Activated naive CD4-positive, alpha-beta T cell treated with anti-CD3 and anti-CD28 coated beads, Interleukin-2, amount 50 U/mL, for 72 hours (primary cell): ENCODE measurements around the gene DNMT1. TPM values are rescaled to one million over a fixed set of nuclear protein-coding genes. Genes with fewer than 3 reads are reported as not detected.

ENCODE experiments used
- ATAC-seq, 2 donors: fragments of 150-1000 bp; cut with Tn5 transposase; 2 replicates each; pipeline ENCODE4 v1.10.0; 2021; ENCODE audit warnings: mild to moderate bottlenecking in 2 of 2, moderate library complexity in 2 of 2
- DNase-seq, 2 donors: peaks; one replicate each; pipeline ENCODE4 v3.0.0; 2021 to 2022; ENCODE audit warnings: low spot score in 2 of 2
- H3K27ac Mint-ChIP-seq, 2 donors: one replicate each; pipeline ENCODE4 v1.8.0; 2022; ENCODE audit warnings: mild to moderate bottlenecking in 2 of 2, mixed read lengths in 2 of 2
- H3K36me3 Mint-ChIP-seq, 2 donors: one replicate each; pipeline ENCODE4 v1.8.0; 2022; ENCODE audit warnings: mixed read lengths in 2 of 2
- H3K9me3 Mint-ChIP-seq, 2 donors: one replicate each; pipeline ENCODE4 v1.8.0; 2022; ENCODE audit warnings: mixed read lengths in 2 of 2
- total RNA-seq, 2 donors: library from RNA; stranded (reverse); gene quantifications; one replicate each; pipeline ENCODE4 v1.2.3, GENCODE V29; 2022

The DNMT1 gene
- total RNA-seq, 2 donors from 2014 or later, result 416 to 456 TPM

- DNase-seq, result no peak
- no peaks in the 10 kb centered on the region for H3K9me3 Mint-ChIP-seq
- peak overlapping the region in 1 of 2 donors; percentile 70 for H3K27ac Mint-ChIP-seq
- H3K36me3 Mint-ChIP-seq, result peaks cover 15 to 42% of the 10 kb centered on the region in 2 donors
- ATAC-seq, result no peak
Observed at GRCh38 chr19:10088949-10089554, 105.7 kb downstream of the DNMT1 start.

GRCh38 chr19:10087296-10088061, 107.3 kb downstream of the DNMT1 start:
- Mint-ChIP-seq H3K9me3 (no peaks in the 10 kb centered on the region), H3K27ac (peak overlapping the region; percentile 60 to 67), H3K36me3 (peaks cover under 1 to 27% of the 10 kb centered on the region in 2 donors)
- no peak for ATAC-seq
- DNase-seq, result no peak

- no peak for DNase-seq
- Mint-ChIP-seq H3K9me3 (no peaks in the 10 kb centered on the region), H3K27ac (peak overlapping the region; percentile 60 to 77), H3K36me3 (peaks cover 0 to 21% of the 10 kb centered on the region in 2 donors)
- peak; percentile 19 to 23 for ATAC-seq
Observed at GRCh38 chr19:10086591-10087192, 108.1 kb downstream of the DNMT1 start.

GRCh38 chr19:10085641-10086590, 108.8 kb downstream of the DNMT1 start, which contains the start of gene SHFL:
Gene SHFL, plus strand, starts transcription at chr19:10086317. Its CDS starts 111 bp downstream, at chr19:10086428.
- Mint-ChIP-seq H3K36me3 (peaks cover 0 to 19% of the 10 kb centered on the region in 2 donors), H3K27ac (peak within 1 kb of the TSS; percentile 60 to 89), H3K9me3 (no peaks in the 10 kb centered on the region)
- DNase-seq, result peak; percentile 83 to 87
- ATAC-seq, result peak; percentile 99

GRCh38 chr19:10084803-10085202, 110.0 kb downstream of the DNMT1 start:
- H3K27ac Mint-ChIP-seq, result no peak overlapping the region
- H3K9me3 Mint-ChIP-seq, result no peaks in the 10 kb centered on the region
- H3K36me3 Mint-ChIP-seq, result peaks cover 0 to 14% of the 10 kb centered on the region in 2 donors
- no peak for ATAC-seq
- DNase-seq, result no peak

- H3K9me3 Mint-ChIP-seq, result no peaks in the 10 kb centered on the region
Observed at GRCh38 chr19:10083911-10084310, 110.8 kb downstream of the DNMT1 start.

More at GRCh38 chr19:10083911-10084310, 110.8 kb downstream of the DNMT1 start:
- H3K36me3 Mint-ChIP-seq, result peaks cover 0 to 8% of the 10 kb centered on the region in 2 donors
- ATAC-seq (no peak), DNase-seq (no peak)
- H3K27ac Mint-ChIP-seq, result no peak overlapping the region

Other genes starting within 250 kb of the DNMT1 start
- under 1 TPM; 0.12 to 0.87 TPM for gene COL5A3, start 184.4 kb downstream of the DNMT1 start, total RNA-seq
- gene RDH8, start 181.5 kb downstream of the DNMT1 start, total RNA-seq, result not detected
- 10 to 100 TPM; 56.5 to 76.1 TPM for gene SHFL, start 108.6 kb downstream of the DNMT1 start, total RNA-seq
- gene ANGPTL6, start 92.3 kb downstream of the DNMT1 start, total RNA-seq, result 10 to 100 TPM in 1 of 2 donors, 1 to 10 TPM in 1; 9.1 to 17.1 TPM
- gene PPAN, start 88.6 kb downstream of the DNMT1 start, total RNA-seq, result 100 to 1,000 TPM in 1 of 2 donors, 10 to 100 TPM in 1; 52.7 to 209 TPM
- 100 to 1,000 TPM in 1 of 2 donors, 10 to 100 TPM in 1; 18.1 to 101 TPM for gene P2RY11, start 83.3 kb downstream of the DNMT1 start, total RNA-seq
- 100 to 1,000 TPM; 223 to 292 TPM for gene EIF3G, start 75.1 kb downstream of the DNMT1 start, total RNA-seq
- 1 to 10 TPM; 7.7 to 8.0 TPM for gene S1PR2, start 36.4 kb upstream of the DNMT1 start, total RNA-seq
- gene MRPL4, start 57.3 kb upstream of the DNMT1 start, total RNA-seq, result 100 to 1,000 TPM in 1 of 2 donors, 10 to 100 TPM in 1; 79.0 to 121 TPM
- gene ICAM1, start 76.2 kb upstream of the DNMT1 start, total RNA-seq, result 10 to 100 TPM; 15.7 to 33.1 TPM
- under 1 TPM; 0.43 to 0.66 TPM for gene ICAM4, start 92.0 kb upstream of the DNMT1 start, total RNA-seq
- 1 to 10 TPM in 1 of 2 donors, under 1 TPM in 1; 0.39 to 2.0 TPM for gene ICAM5, start 95.0 kb upstream of the DNMT1 start, total RNA-seq
- 1 to 10 TPM; 2.2 to 3.7 TPM for gene ZGLP1, start 114.9 kb upstream of the DNMT1 start, total RNA-seq
- 10 to 100 TPM in 1 of 2 donors, 1 to 10 TPM in 1; 8.1 to 16.7 TPM for gene FDX2, start 121.1 kb upstream of the DNMT1 start, total RNA-seq
- 100 to 1,000 TPM in 1 of 2 donors, 10 to 100 TPM in 1; 52.5 to 101 TPM for gene RAVER1, start 138.6 kb upstream of the DNMT1 start, total RNA-seq
- 100 to 1,000 TPM; 143 to 145 TPM for gene ICAM3, start 144.7 kb upstream of the DNMT1 start, total RNA-seq
- gene TYK2, start 185.6 kb upstream of the DNMT1 start, total RNA-seq, result 100 to 1,000 TPM; 164 to 232 TPM
- gene CDC37, start 208.6 kb upstream of the DNMT1 start, total RNA-seq, result 100 to 1,000 TPM; 140 to 188 TPM
- 1 to 10 TPM; 2.7 to 5.0 TPM for gene PDE4A, start 225.6 kb upstream of the DNMT1 start, total RNA-seq